ENCODE results near the gene CP.

The CP gene

DNA sequence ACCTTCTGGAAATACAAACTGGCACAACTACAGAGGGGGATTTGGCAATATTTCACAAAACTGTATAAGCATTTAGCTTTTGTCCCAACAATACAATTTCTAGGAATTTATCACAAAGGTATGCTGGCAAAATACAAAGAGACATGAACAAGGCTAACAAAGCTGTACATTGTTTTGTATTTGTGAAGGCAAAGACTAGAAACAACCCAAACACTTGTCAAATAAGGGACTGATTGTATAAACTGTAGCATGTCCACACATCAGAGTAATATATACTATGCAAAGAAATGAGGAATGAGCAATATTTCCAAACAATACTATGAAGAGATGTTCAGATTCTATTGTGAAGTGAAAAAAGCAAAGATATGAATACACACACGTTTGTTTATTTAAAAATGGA lies 26.4 kb downstream of the CP start:
- no peak overlapping the region for H3K4me2 ChIP-seq (ENCODE audit: insufficient read depth, low read length)
- no peak overlapping the region for H3K27ac ChIP-seq (ENCODE audit: low read length)
- no peak for ATAC-seq (ENCODE audit: insufficient read depth, low read depth)
- H3K4me3 ChIP-seq (ENCODE audit: low read depth in 1 of 2, low read length in 2 of 2), result no peak overlapping the region
- H3K4me1 ChIP-seq (ENCODE audit: insufficient read depth, low read length), result no peaks in the 10 kb centered on the region
- H3K36me3 ChIP-seq (ENCODE audit: insufficient read depth, low read length), result no peaks in the 10 kb centered on the region
- H3K79me2 ChIP-seq (ENCODE audit: insufficient read depth, low read length), result no peaks in the 10 kb centered on the region
- DNase-seq, result no peak
- no peaks in the 10 kb centered on the region for H3K9me3 ChIP-seq (ENCODE audit: insufficient read depth, low read length, severe bottlenecking)
- H3K27me3 ChIP-seq (ENCODE audit: insufficient read depth, low read length, poor library complexity), result no peaks in the 10 kb centered on the region
- no peaks in the 10 kb centered on the region for H4K20me1 ChIP-seq (ENCODE audit: insufficient read depth, low read length)
- no peak overlapping the region for H2AFZ ChIP-seq (ENCODE audit: low read depth, low read length)
- H3K9ac ChIP-seq (ENCODE audit: low read depth, low read length), result no peak overlapping the region
- TF ChIP-seq, protein P1, sequence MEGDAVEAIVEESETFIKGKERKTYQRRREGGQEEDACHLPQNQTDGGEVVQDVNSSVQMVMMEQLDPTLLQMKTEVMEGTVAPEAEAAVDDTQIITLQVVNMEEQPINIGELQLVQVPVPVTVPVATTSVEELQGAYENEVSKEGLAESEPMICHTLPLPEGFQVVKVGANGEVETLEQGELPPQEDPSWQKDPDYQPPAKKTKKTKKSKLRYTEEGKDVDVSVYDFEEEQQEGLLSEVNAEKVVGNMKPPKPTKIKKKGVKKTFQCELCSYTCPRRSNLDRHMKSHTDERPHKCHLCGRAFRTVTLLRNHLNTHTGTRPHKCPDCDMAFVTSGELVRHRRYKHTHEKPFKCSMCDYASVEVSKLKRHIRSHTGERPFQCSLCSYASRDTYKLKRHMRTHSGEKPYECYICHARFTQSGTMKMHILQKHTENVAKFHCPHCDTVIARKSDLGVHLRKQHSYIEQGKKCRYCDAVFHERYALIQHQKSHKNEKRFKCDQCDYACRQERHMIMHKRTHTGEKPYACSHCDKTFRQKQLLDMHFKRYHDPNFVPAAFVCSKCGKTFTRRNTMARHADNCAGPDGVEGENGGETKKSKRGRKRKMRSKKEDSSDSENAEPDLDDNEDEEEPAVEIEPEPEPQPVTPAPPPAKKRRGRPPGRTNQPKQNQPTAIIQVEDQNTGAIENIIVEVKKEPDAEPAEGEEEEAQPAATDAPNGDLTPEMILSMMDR (IDR thresholded peaks at IDR 0.05; ENCODE audit: borderline replicate concordance, extremely low read depth, low read length, poor library complexity, severe bottlenecking), result no peak
- no peak for TF ChIP-seq EZH2 (IDR thresholded peaks at IDR 0.05; ENCODE audit: borderline replicate concordance, low read depth, low read length, severe bottlenecking)

DNA sequence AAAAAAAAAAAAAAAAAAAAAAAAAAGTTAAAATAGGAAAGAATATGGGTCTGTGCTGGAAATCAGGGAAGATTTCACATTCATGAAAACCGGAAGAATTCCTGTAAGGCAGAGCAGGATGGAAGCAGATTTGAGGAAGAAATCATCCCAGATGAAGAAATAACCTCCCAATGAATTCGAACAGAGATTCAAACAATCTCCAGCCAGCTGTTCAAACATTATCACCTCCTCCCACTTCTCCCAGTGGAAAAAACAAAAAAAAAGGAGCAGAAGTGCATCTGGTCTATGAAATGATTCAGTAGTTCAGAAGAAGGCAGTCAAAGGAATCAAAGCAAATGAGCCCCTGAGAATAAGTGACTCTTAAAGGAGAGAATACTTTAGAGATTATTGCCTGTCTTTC lies 33.1 kb downstream of the CP start:
- Histone ChIP-seq H3K4me3 (ENCODE audit: low read depth in 1 of 2, low read length in 2 of 2) (no peak overlapping the region), H3K9ac (ENCODE audit: low read depth, low read length) (no peak overlapping the region), H3K27me3 (ENCODE audit: insufficient read depth, low read length, poor library complexity) (no peaks in the 10 kb centered on the region), H3K79me2 (ENCODE audit: insufficient read depth, low read length) (no peaks in the 10 kb centered on the region), H3K9me3 (ENCODE audit: insufficient read depth, low read length, severe bottlenecking) (no peaks in the 10 kb centered on the region), H3K4me2 (ENCODE audit: insufficient read depth, low read length) (no peak overlapping the region), H3K36me3 (ENCODE audit: insufficient read depth, low read length) (no peaks in the 10 kb centered on the region), H3K4me1 (ENCODE audit: insufficient read depth, low read length) (no peaks in the 10 kb centered on the region), H4K20me1 (ENCODE audit: insufficient read depth, low read length) (no peaks in the 10 kb centered on the region), H3K27ac (ENCODE audit: low read length) (no peak overlapping the region), H2AFZ (ENCODE audit: low read depth, low read length) (no peak overlapping the region)
- ATAC-seq (ENCODE audit: insufficient read depth, low read depth) (no peak), DNase-seq (no peak)
- TF ChIP-seq, protein P1 (IDR thresholded peaks at IDR 0.05; ENCODE audit: borderline replicate concordance, extremely low read depth, low read length, poor library complexity, severe bottlenecking), result no peak
- no peak for TF ChIP-seq EZH2 (IDR thresholded peaks at IDR 0.05; ENCODE audit: borderline replicate concordance, low read depth, low read length, severe bottlenecking)

DNA sequence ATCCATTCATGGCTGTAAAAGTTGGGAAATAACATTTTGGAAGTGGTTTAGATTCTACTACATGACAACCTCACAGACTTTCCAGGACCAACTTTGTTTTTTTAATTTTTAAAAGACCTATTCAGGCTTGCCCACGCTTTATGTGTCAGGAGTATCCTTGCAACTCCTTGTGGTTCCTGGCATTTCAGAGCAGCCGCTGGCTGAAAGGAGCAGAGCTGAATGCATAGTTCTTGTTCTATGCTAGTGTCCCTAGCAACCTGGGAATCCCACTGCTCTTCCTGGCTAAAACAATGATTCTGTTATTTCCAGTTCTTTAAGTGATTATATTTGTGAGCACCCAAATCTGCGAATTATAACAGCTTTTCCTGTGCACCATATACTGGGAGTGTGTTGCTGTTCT lies 34.9 kb downstream of the CP start:
- no peak for ATAC-seq (ENCODE audit: insufficient read depth, low read depth)
- H3K27ac ChIP-seq (ENCODE audit: low read length), result no peak overlapping the region

More for the DNA sequence above, 34.9 kb downstream of the CP start:
- Histone ChIP-seq H4K20me1 (ENCODE audit: insufficient read depth, low read length) (no peaks in the 10 kb centered on the region), H3K4me1 (ENCODE audit: insufficient read depth, low read length) (no peaks in the 10 kb centered on the region), H3K79me2 (ENCODE audit: insufficient read depth, low read length) (no peaks in the 10 kb centered on the region), H3K9me3 (ENCODE audit: insufficient read depth, low read length, severe bottlenecking) (no peaks in the 10 kb centered on the region), H2AFZ (ENCODE audit: low read depth, low read length) (no peak overlapping the region), H3K36me3 (ENCODE audit: insufficient read depth, low read length) (no peaks in the 10 kb centered on the region), H3K9ac (ENCODE audit: low read depth, low read length) (no peak overlapping the region), H3K4me3 (ENCODE audit: low read depth in 1 of 2, low read length in 2 of 2) (no peak overlapping the region), H3K27me3 (ENCODE audit: insufficient read depth, low read length, poor library complexity) (no peaks in the 10 kb centered on the region), H3K4me2 (ENCODE audit: insufficient read depth, low read length) (no peak overlapping the region)
- TF ChIP-seq, protein P1 (IDR thresholded peaks at IDR 0.05; ENCODE audit: borderline replicate concordance, extremely low read depth, low read length, poor library complexity, severe bottlenecking), result no peak
- TF ChIP-seq EZH2 (IDR thresholded peaks at IDR 0.05; ENCODE audit: borderline replicate concordance, low read depth, low read length, severe bottlenecking), result no peak
- DNase-seq, result no peak

Data from DND-41 (cell line).